Adrenal gland (tissue), 12 donors: ENCODE data around the gene GLRA3. TPM values are rescaled to one million over a fixed set of nuclear protein-coding genes. Genes with fewer than 3 reads are reported as not detected.

ENCODE experiments used
- DNase-seq, 7 donors: peaks; one replicate each; pipeline ENCODE4 v3.0.0-alpha.2; 2019 to 2020
- H3K27ac ChIP-seq, 5 donors: fragments of 200-600 bp; sonication (generic) in 4 of 5; 1 replicate in 3 of 5; 2 replicates in 2 of 5; pipeline versions ENCODE4 v1.5.1 to v1.8.0; 2016 to 2020; ENCODE audit warnings: mild to moderate bottlenecking in 1 of 5
- H3K27me3 ChIP-seq: fragments of 200-600 bp; 2 replicates; pipeline ENCODE4 v1.8.0; 2021
- H3K36me3 ChIP-seq, 2 donors: fragments of 200-600 bp; replicated peaks in 1 of 2; 1 replicate in 1 of 2; 2 replicates in 1 of 2; pipeline versions ENCODE4 v1.5.1 to v1.8.0; 2018 to 2022
- H3K4me1 ChIP-seq, 2 donors: fragments of 200-600 bp; replicated peaks in 1 of 2; 1 replicate in 1 of 2; 2 replicates in 1 of 2; pipeline versions ENCODE4 v1.5.1 to v1.8.0; 2018 to 2021
- H3K4me3 ChIP-seq, 4 donors: fragments of 200-600 bp; sonication (generic) in 3 of 4; one replicate each; pipeline ENCODE4 v1.5.1; 2016 to 2018
- H3K9me3 ChIP-seq, 3 donors: fragments of 200-600 bp; sonication (generic) in 1 of 3; replicated peaks in 1 of 3; 1 replicate in 2 of 3; 2 replicates in 1 of 3; pipeline versions ENCODE4 v1.5.1 to v1.8.0; 2016 to 2021
- CTCF ChIP-seq, 6 experiments: fragments of 450-650 bp in 4 of 6; fragments of 200-600 bp in 2 of 6; sonication (generic) in 1 of 6; IDR thresholded peaks; 1 replicate in 5 of 6; 2 replicates in 1 of 6; pipeline versions ENCODE4 v1.5.1 to v1.8.0; 2016 to 2021; ENCODE audit warnings: antibody characterized with exemption in 6 of 6, mild to moderate bottlenecking in 2 of 6, moderate library complexity in 1 of 6
- POLR2A ChIP-seq, 2 donors: fragments of 450-650 bp; IDR thresholded peaks; one replicate each; pipeline ENCODE4 v1.6.1; 2017; ENCODE audit warnings: antibody characterized with exemption in 2 of 2, mild to moderate bottlenecking in 2 of 2, moderate library complexity in 1 of 2
- WGBS, 4 donors: extraction: QIAGEN DNeasy Blood & Tissue Kit in 2 of 4; methylation state at CpG; one replicate each; pipeline versions ENCODE4 v1.1.5 to v1.1.7; 2013 to 2017; 5-methylcytosine and 5-hydroxymethylcytosine counted together
- intact Hi-C, 2 donors: fragments of 100-400 bp; cut with DNase I; formaldehyde crosslinking; loops; one replicate each; pipeline versions ENCODE4 v1.14.1 to v1.15.0; 2022 to 2023
- polyA plus RNA-seq, 3 donors: library from polyadenylated mRNA; stranded (reverse); fragments of 200-250 nt in 2 of 3; fragments of 350-450 nt in 1 of 3; fragmentation: Illumina TruSeq in 1 of 3; extraction: RNeasy Lipid Tissue Mini Kit (QIAGEN cat#74804) in 1 of 3; gene quantifications; one replicate each; pipeline ENCODE4 v1.2.3, GENCODE V29; 2013 to 2014
- total RNA-seq, 9 donors: library from RNA; depleted of rRNA in 4 of 9; stranded (reverse); fragments of >200 nt in 4 of 9; fragments of 120-200 nt in 1 of 9; fragmentation: NEBNext Ultra II Directional in 1 of 9; extraction: Animal tissue kit (Norgen Biotek cat#: 25700) in 1 of 9; gene quantifications; one replicate each; pipeline versions ENCODE4 v1.1.0 to v1.2.4, GENCODE V29; 2013 to 2023
- donor health status: healthy with polysubstance abuse.
- donor health status: Bipolar disorder and iron deficiency.
- donor health status: DM: yes; HTN: yes; CAD: no.
- donor health status: DM: no; HTN: no; CAD: no.
- donor health status: DM: no; HTN: no; CAD: no.
- donor health status: DM: yes; HTN: yes; CAD: no.

Gene GLRA3
- total and polyA plus RNA-seq, 12 donors, result 0.03 to 2.2 (median 0.24) TPM; not detected in 3

- H3K36me3 ChIP-seq, result no peaks in the 10 kb centered on the region
- no peak for TF ChIP-seq POLR2A (IDR thresholded peaks at IDR 0.05)
- H3K9me3 ChIP-seq, result no peaks in the 10 kb centered on the region
- H3K4me3 ChIP-seq, result no peak overlapping the region
- H3K27ac ChIP-seq, result no peak overlapping the region
- WGBS, 4 donors, result 70 to 78% (median 74%) methylated on average over 6 of the region's 6 CpGs
- no peaks in the 10 kb centered on the region for H3K27me3 ChIP-seq
- intact Hi-C loops, result no loop called here
- no peak for DNase-seq
- no peaks in the 10 kb centered on the region for H3K4me1 ChIP-seq
These were observed 171.6 kb downstream of the GLRA3 start for GRCh38 chr4:174657472-174657871.

- TF ChIP-seq CTCF (IDR thresholded peaks at IDR 0.05) (no peak), POLR2A (IDR thresholded peaks at IDR 0.05) (no peak)
- intact Hi-C loops, result no loop called here
- no peak for DNase-seq
- no peaks in the 10 kb centered on the region for H3K9me3 ChIP-seq
- H3K27ac ChIP-seq, result no peak overlapping the region
- H3K27me3 ChIP-seq, result no peaks in the 10 kb centered on the region
- WGBS, 4 donors, result 73 to 83% (median 78%) methylated on average over 4 of the region's 4 CpGs
- H3K4me3 ChIP-seq, result no peak overlapping the region
- no peaks in the 10 kb centered on the region for H3K36me3 ChIP-seq
- H3K4me1 ChIP-seq, result no peaks in the 10 kb centered on the region
These were observed 174.4 kb downstream of the GLRA3 start for GRCh38 chr4:174654634-174655033.

- H3K4me1 ChIP-seq, result no peaks in the 10 kb centered on the region
- no peaks in the 10 kb centered on the region for H3K36me3 ChIP-seq
- intact Hi-C loops, result no loop called here
- no peaks in the 10 kb centered on the region for H3K9me3 ChIP-seq
- WGBS, 4 donors, result 35 to 79% (median 51%) methylated on average over 2 of the region's 2 CpGs
- no peak overlapping the region for H3K4me3 ChIP-seq
- TF ChIP-seq POLR2A (IDR thresholded peaks at IDR 0.05) (no peak), CTCF (IDR thresholded peaks at IDR 0.05) (no peak)
- H3K27me3 ChIP-seq, result no peaks in the 10 kb centered on the region
- no peak overlapping the region for H3K27ac ChIP-seq
- DNase-seq, result no peak
These were observed 178.2 kb downstream of the GLRA3 start for GRCh38 chr4:174650711-174651355.

- H3K27ac ChIP-seq, result no peak overlapping the region
- no peaks in the 10 kb centered on the region for H3K27me3 ChIP-seq
- TF ChIP-seq POLR2A (IDR thresholded peaks at IDR 0.05) (no peak), CTCF (IDR thresholded peaks at IDR 0.05) (no peak)
- no peaks in the 10 kb centered on the region for H3K9me3 ChIP-seq
- H3K4me3 ChIP-seq, result no peak overlapping the region
- no peak for DNase-seq
- H3K36me3 ChIP-seq, result no peaks in the 10 kb centered on the region
- intact Hi-C loops, result no loop called here
- no peaks in the 10 kb centered on the region for H3K4me1 ChIP-seq
- 80 to 88% (median 81%) methylated on average over 5 of the region's 5 CpGs for WGBS, 4 donors
These were observed 180.2 kb downstream of the GLRA3 start for GRCh38 chr4:174648812-174649211.

- DNase-seq, result no peak
- Histone ChIP-seq H3K4me1 (no peaks in the 10 kb centered on the region), H3K9me3 (no peaks in the 10 kb centered on the region), H3K27me3 (no peaks in the 10 kb centered on the region), H3K36me3 (no peaks in the 10 kb centered on the region), H3K27ac (no peak overlapping the region), H3K4me3 (no peak overlapping the region)
- intact Hi-C loops, result no loop called here
- TF ChIP-seq POLR2A (IDR thresholded peaks at IDR 0.05), result no peak
- no peak for TF ChIP-seq CTCF (IDR thresholded peaks at IDR 0.05)
- WGBS, 4 donors, result 10 to 31% (median 25%) methylated on average over 1 of the region's 1 CpG
These were observed 182.7 kb downstream of the GLRA3 start for GRCh38 chr4:174646326-174646725.
